ENCODE results near the gene GAPVD1.
"Not testable (repeated sequence)": the region's sequence is repeated elsewhere in the genome, so short reads cannot be mapped to it uniquely, and the experiment has no call there.

DNA sequence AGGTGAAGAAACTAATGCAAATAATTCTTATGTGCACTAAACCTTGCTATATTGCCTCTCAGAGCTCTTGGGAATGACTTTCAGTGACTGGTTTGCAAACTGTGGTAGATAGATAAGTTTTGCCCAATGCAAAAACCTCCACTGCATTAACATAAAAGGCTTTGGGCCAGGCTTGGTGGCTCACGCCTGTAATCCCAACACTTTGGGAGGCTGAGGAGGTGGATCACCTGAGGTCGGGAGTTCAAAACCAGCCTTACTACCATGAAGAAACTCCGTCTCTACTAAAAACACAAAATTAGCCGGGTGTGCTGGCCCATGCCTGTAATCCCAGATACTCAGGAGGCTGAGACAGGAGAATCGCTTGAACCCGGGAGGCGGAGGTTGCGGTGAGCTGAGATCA lies 27.5 kb upstream of the GAPVD1 start:
- TF ChIP-seq, protein P1, sequence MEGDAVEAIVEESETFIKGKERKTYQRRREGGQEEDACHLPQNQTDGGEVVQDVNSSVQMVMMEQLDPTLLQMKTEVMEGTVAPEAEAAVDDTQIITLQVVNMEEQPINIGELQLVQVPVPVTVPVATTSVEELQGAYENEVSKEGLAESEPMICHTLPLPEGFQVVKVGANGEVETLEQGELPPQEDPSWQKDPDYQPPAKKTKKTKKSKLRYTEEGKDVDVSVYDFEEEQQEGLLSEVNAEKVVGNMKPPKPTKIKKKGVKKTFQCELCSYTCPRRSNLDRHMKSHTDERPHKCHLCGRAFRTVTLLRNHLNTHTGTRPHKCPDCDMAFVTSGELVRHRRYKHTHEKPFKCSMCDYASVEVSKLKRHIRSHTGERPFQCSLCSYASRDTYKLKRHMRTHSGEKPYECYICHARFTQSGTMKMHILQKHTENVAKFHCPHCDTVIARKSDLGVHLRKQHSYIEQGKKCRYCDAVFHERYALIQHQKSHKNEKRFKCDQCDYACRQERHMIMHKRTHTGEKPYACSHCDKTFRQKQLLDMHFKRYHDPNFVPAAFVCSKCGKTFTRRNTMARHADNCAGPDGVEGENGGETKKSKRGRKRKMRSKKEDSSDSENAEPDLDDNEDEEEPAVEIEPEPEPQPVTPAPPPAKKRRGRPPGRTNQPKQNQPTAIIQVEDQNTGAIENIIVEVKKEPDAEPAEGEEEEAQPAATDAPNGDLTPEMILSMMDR (IDR thresholded peaks at IDR 0.05) = not testable (repeated sequence)
- not testable (repeated sequence) for TF ChIP-seq ETV6 (CRISPR knock-in tag; IDR thresholded peaks at IDR 0.05); NFYB (CRISPR knock-in tag; conservative IDR thresholded peaks at IDR 0.05; ENCODE audit: low read depth); ZNF232 (CRISPR knock-in tag; IDR thresholded peaks at IDR 0.05); ZNF317 (CRISPR knock-in tag; IDR thresholded peaks at IDR 0.05; ENCODE audit: borderline replicate concordance, low read depth); KAT7 (CRISPR knock-in tag; IDR thresholded peaks at IDR 0.05; ENCODE audit: borderline replicate concordance); ELF4 (CRISPR knock-in tag; IDR thresholded peaks at IDR 0.05; ENCODE audit: low read depth)
- TF ChIP-seq, protein P2, sequence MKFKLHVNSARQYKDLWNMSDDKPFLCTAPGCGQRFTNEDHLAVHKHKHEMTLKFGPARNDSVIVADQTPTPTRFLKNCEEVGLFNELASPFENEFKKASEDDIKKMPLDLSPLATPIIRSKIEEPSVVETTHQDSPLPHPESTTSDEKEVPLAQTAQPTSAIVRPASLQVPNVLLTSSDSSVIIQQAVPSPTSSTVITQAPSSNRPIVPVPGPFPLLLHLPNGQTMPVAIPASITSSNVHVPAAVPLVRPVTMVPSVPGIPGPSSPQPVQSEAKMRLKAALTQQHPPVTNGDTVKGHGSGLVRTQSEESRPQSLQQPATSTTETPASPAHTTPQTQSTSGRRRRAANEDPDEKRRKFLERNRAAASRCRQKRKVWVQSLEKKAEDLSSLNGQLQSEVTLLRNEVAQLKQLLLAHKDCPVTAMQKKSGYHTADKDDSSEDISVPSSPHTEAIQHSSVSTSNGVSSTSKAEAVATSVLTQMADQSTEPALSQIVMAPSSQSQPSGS (CRISPR knock-in tag; IDR thresholded peaks at IDR 0.05; ENCODE audit: borderline replicate concordance, low read depth) = not testable (repeated sequence)
- TF ChIP-seq, protein P3, sequence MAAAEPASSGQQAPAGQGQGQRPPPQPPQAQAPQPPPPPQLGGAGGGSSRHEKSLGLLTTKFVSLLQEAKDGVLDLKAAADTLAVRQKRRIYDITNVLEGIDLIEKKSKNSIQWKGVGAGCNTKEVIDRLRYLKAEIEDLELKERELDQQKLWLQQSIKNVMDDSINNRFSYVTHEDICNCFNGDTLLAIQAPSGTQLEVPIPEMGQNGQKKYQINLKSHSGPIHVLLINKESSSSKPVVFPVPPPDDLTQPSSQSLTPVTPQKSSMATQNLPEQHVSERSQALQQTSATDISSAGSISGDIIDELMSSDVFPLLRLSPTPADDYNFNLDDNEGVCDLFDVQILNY (CRISPR knock-in tag; IDR thresholded peaks at IDR 0.05) = not testable (repeated sequence)
- TF ChIP-seq, protein P4, sequence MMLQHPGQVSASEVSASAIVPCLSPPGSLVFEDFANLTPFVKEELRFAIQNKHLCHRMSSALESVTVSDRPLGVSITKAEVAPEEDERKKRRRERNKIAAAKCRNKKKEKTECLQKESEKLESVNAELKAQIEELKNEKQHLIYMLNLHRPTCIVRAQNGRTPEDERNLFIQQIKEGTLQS (CRISPR knock-in tag; conservative IDR thresholded peaks at IDR 0.05) = not testable (repeated sequence)
- TF ChIP-seq, protein P5, sequence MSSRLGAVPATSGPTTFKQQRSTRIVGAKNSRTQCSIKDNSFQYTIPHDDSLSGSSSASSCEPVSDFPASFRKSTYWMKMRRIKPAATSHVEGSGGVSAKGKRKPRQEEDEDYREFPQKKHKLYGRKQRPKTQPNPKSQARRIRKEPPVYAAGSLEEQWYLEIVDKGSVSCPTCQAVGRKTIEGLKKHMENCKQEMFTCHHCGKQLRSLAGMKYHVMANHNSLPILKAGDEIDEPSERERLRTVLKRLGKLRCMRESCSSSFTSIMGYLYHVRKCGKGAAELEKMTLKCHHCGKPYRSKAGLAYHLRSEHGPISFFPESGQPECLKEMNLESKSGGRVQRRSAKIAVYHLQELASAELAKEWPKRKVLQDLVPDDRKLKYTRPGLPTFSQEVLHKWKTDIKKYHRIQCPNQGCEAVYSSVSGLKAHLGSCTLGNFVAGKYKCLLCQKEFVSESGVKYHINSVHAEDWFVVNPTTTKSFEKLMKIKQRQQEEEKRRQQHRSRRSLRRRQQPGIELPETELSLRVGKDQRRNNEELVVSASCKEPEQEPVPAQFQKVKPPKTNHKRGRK (CRISPR knock-in tag; IDR thresholded peaks at IDR 0.05; ENCODE audit: borderline replicate concordance) = not testable (repeated sequence)
